Measurements from ENCODE around the gene KCP.

DNA sequence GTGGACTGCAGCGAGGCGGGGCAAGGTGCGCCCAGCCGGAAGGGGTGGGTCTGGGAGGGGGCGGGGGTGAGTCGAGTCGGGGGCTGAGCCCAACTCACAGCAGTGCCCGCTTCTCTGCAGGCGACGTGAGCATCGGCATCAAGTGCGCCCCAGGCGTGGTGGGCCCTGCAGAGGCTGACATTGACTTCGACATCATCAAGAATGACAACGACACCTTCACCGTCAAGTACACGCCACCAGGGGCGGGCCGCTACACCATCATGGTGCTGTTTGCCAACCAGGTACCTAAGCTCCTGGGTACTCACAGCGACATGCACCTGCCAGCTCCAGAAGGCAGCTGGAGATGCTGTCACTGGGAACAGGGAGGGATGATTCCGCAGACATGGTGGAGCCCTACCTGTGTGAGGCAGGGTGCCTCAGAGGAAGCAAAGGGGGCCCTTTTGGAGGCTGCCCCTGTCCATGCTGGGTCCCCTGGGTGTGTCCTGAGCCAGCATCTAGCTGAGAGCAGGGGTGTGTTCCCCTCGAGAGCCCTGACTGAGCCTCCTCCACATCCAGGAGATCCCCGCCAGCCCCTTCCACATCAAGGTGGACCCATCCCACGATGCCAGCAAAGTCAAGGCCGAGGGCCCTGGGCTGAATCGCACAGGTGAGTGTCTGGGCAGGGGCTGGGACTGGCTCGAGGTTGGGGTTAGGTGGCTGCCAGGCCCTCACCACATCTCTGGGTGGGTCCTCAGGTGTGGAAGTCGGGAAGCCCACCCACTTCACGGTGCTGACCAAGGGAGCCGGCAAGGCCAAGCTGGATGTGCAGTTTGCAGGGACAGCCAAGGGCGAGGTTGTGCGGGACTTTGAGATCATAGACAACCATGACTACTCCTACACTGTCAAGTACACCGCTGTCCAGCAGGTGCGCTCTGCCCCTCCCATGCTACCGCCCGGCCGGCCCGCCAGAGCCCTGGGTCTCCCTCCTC, 67.6 kb downstream of the KCP start:
- TF ChIP-seq, protein P1, sequence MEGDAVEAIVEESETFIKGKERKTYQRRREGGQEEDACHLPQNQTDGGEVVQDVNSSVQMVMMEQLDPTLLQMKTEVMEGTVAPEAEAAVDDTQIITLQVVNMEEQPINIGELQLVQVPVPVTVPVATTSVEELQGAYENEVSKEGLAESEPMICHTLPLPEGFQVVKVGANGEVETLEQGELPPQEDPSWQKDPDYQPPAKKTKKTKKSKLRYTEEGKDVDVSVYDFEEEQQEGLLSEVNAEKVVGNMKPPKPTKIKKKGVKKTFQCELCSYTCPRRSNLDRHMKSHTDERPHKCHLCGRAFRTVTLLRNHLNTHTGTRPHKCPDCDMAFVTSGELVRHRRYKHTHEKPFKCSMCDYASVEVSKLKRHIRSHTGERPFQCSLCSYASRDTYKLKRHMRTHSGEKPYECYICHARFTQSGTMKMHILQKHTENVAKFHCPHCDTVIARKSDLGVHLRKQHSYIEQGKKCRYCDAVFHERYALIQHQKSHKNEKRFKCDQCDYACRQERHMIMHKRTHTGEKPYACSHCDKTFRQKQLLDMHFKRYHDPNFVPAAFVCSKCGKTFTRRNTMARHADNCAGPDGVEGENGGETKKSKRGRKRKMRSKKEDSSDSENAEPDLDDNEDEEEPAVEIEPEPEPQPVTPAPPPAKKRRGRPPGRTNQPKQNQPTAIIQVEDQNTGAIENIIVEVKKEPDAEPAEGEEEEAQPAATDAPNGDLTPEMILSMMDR (IDR thresholded peaks at IDR 0.05): no peak
- TF ChIP-seq POLR2A (IDR thresholded peaks at IDR 0.05): no peak

Data from lower leg skin (tissue), 3 donors.